Pancreas (tissue), 10 donors: ENCODE results near the gene CRB3. TPM values are rescaled to one million over a fixed set of nuclear protein-coding genes. Genes with fewer than 3 reads are reported as not detected.

Experiments
- ATAC-seq, 4 donors: fragments of 200-7000 bp; cut with Tn5 transposase; one replicate each; pipeline versions ENCODE4 v1.8.0 to v1.9.1; 2020; ENCODE audit warnings: mild to moderate bottlenecking in 4 of 4, moderate library complexity in 4 of 4
- DNase-seq, 6 donors: peaks; one replicate each; pipeline ENCODE4 v3.0.0-alpha.2; 2020
- FAIRE-seq: peaks from 2 replicates; lab custom pipeline; 2012; peaks lifted over from hg19 to GRCh38; lab: Jason Lieb, UNC
- H3K27ac ChIP-seq, 4 donors: fragments of 200-600 bp; sonication (generic); 1 replicate in 3 of 4; 2 replicates in 1 of 4; pipeline versions ENCODE4 v1.5.0 to v1.8.0; 2020
- H3K27me3 ChIP-seq, 4 donors: fragments of 200-600 bp; one replicate each; pipeline ENCODE4 v1.8.0; 2021
- H3K36me3 ChIP-seq, 3 donors: fragments of 200-600 bp; sonication (generic) in 1 of 3; one replicate each; pipeline versions ENCODE4 v1.5.0 to v1.8.0; 2020 to 2021
- H3K4me1 ChIP-seq, 3 donors: fragments of 200-600 bp; one replicate each; pipeline ENCODE4 v1.8.0; 2021
- H3K4me3 ChIP-seq, 4 donors: fragments of 200-600 bp; sonication (generic) in 2 of 4; one replicate each; pipeline versions ENCODE4 v1.5.0 to v1.8.0; 2020 to 2021
- H3K9me3 ChIP-seq, 4 donors: fragments of 200-600 bp; one replicate each; pipeline ENCODE4 v1.8.0; 2021
- CTCF ChIP-seq, 4 donors: fragments of 200-600 bp; sonication (generic) in 3 of 4; IDR thresholded peaks; one replicate each; pipeline versions ENCODE4 v1.5.0 to v1.8.0; 2021; ENCODE audit warnings: antibody characterized with exemption in 4 of 4
- WGBS, 2 donors: extraction: QIAGEN DNeasy Blood & Tissue Kit; methylation state at CpG; one replicate each; pipeline ENCODE4 v1.1.7; 2013; 5-methylcytosine and 5-hydroxymethylcytosine counted together
- intact Hi-C, 3 donors: fragments of 100-400 bp; cut with DNase I; formaldehyde crosslinking; loops; one replicate each; pipeline versions ENCODE4 v1.11.1 to v1.14.2; 2022
- polyA plus RNA-seq, 2 donors: library from polyadenylated mRNA; stranded (reverse); fragments of 200-250 nt; gene quantifications; one replicate each; pipeline ENCODE4 v1.2.3, GENCODE V29; 2013
- total RNA-seq, 6 donors: library from RNA; stranded (reverse); fragmentation: NEBNext Ultra II Directional in 4 of 6; extraction: Animal tissue kit (Norgen Biotek cat#: 25700) in 4 of 6; gene quantifications; one replicate each; pipeline versions ENCODE4 v1.2.1 to v1.2.4, GENCODE V29; 2021 to 2023
- donor health status: healthy with polysubstance abuse.
- donor health status: DM: no; HTN: no; CAD: no; lungs with moderate emphysema.
- donor health status: DM: no; HTN: no; CAD: no.
- donor health status: control.
- donor health status: control.
- donor health status: Bipolar disorder and iron deficiency.
- donor health status: DM: yes; HTN: yes; CAD: no.
- donor health status: DM: no; HTN: no; CAD: no.
- donor health status: DM: no; HTN: no; CAD: no.
- donor health status: DM: yes; HTN: yes; CAD: no.

The CRB3 gene
- total and polyA plus RNA-seq, 8 donors, result 22.0 to 37.7 (median 27.7) TPM

DNA sequence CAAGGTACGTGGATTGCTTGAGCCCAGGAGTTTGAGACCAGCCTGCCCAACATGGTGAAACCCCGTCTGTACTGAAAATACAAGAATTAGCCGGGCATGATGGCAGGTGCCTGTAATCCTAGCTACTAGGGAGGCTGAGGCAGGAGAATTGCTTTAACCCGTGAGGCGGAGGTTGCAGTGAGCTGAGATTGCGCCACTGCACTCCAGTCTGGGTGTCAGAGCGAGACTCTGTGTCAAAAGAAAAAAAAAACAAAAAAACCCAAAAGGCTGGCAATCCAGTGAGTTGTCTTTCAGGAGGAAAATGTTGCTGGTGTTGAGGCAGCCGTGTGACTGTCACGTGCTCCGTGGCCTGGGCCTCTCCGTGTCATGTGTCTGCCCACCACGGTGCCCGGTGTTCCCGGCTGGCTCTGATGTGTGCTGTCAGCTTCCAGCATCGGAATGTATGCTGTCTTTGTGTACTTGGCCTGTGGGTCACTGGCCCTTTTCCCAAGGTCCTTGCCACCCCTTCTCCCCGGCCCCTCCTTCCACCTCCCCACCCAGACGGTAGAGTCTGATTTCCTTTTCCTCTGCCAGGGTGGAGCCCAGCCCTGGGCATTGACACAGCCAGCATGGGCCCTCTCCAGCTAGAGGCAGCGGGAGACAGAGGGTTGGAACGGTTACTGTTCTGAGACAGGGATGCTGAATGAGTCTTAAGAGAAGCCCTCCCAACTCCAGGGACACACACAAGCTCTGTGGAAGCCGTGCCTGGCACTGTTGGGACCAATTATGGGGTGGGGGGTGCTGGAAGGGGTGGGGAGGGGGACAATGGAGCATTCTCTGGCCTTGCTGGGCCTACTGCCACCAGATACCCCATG lies 45.3 kb downstream of the CRB3 start:
- Histone ChIP-seq H3K4me3 (no peak overlapping the region), H3K27ac (peak overlapping the region; percentile 57 to 82 (median 72)), H3K4me1 (peaks cover 0 to 10% (median 0%) of the 10 kb centered on the region in 3 donors), H3K36me3 (no peaks in the 10 kb centered on the region), H3K9me3 (no peaks in the 10 kb centered on the region), H3K27me3 (no peaks in the 10 kb centered on the region)
- peak; percentile 72 to 94 (median 86) for DNase-seq
- no peak for TF ChIP-seq CTCF (IDR thresholded peaks at IDR 0.05)
- intact Hi-C loops, result no loop called here
- no peak for FAIRE-seq
- 20 to 31% methylated on average over 20 of the region's 20 CpGs for WGBS, 2 donors
- ATAC-seq, result peak; percentile 85 to 93 (median 90)

DNA sequence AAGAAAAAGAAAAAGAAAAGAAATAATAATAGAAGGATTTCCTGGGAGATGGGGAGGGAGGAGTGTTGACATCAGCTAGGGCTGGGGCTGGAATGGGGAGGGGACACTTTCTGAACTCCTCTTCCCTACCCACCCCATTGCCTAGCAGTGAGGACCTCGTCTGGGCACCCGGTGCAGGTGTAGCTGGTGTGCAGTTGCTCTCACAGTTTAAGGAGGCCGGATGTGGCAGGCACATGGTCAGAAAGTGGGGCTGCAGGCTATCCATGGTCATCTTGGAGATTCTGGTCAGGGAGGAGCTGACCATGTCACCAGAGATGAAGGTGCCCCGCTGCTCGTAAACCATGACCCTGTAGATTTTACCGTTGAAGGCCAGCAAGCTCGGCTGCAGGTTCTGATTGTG lies 46.5 kb downstream of the CRB3 start:
- intact Hi-C loops, result loop anchor here in 1 of 3 donors (10.0 kb wide), 1 partner anchor 354 kb away; no protein-coding TSS in a partner anchor
- WGBS, 2 donors, result 79 to 84% methylated on average over 7 of the region's 7 CpGs
- Histone ChIP-seq H3K4me1 (peaks cover 0 to 10% (median 0%) of the 10 kb centered on the region in 3 donors), H3K36me3 (no peaks in the 10 kb centered on the region), H3K27me3 (no peaks in the 10 kb centered on the region), H3K4me3 (no peak overlapping the region), H3K27ac (no peak overlapping the region), H3K9me3 (no peaks in the 10 kb centered on the region)
- ATAC-seq (no peak), FAIRE-seq (no peak), DNase-seq (no peak)
- TF ChIP-seq CTCF (IDR thresholded peaks at IDR 0.05), result no peak

DNA sequence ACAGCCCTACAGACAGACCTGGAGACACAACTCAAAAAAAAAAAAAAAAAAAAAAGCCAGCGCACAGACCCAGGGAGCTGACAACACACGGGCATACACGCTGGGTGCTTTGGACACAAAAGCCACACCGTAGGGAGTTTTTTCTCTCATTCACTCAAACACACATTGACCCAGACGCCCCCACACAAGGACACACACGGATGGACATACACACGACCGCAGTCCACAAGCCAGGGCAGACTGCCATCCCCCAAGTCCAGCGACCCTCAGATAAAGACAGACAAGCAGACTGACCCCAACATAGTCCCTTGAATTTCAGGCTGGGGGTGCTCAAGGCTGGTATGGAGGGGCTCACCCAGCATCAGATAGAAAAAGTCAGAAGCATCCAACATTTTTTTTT lies 50.0 kb downstream of the CRB3 start:
- Histone ChIP-seq H3K9me3 (no peaks in the 10 kb centered on the region), H3K4me1 (peaks cover 0 to 3% (median 2%) of the 10 kb centered on the region in 3 donors), H3K4me3 (no peak overlapping the region), H3K36me3 (no peaks in the 10 kb centered on the region), H3K27me3 (no peaks in the 10 kb centered on the region), H3K27ac (no peak overlapping the region)
- ATAC-seq (no peak), DNase-seq (no peak), FAIRE-seq (no peak)
- intact Hi-C loops, result loop anchor here in 1 of 3 donors (10.0 kb wide), 1 partner anchor 351 kb away; no protein-coding TSS in a partner anchor
- no peak for TF ChIP-seq CTCF (IDR thresholded peaks at IDR 0.05)
- 71 to 86% methylated on average over 8 to 9 of the region's 9 CpGs for WGBS, 2 donors

DNA sequence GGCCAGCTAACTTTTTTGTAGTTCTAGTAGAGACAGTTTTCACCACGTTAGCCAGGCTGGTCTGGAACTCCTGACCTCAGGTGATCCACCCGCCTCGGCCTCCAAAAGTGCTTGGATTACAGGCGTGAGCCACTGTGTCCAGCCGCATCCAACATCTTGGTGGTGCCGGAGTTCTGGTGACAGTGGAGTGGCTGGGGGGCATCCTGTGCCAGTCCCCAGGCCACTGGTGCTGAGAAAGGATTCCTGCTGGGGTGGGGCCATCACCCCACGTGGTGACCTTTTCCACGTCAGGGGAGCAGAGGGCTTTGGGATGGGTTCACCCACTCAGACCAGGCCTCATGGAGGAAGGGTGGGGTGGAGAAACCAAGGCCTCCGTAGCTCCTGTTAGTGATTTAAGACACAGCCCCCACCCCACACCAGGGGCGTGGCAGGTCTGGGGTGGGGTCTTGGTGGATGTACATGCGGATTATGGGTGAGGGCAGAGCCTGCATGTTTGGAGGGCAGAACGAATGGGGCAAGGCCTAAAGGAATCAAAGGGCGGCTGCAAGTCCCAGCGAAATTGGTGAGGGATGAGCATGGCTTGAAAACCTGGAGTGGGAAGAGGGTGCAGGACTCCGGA lies 51.0 kb downstream of the CRB3 start:
- ATAC-seq, result no peak
- WGBS, 2 donors, result 87 to 89% methylated on average over 15 of the region's 15 CpGs

More for the DNA sequence above, 51.0 kb downstream of the CRB3 start:
- intact Hi-C loops, result loop anchor here in 1 of 3 donors (5.0 to 10.0 kb wide), 2 partner anchors 117 to 350 kb away; no protein-coding TSS in a partner anchor
- no peaks in the 10 kb centered on the region for H3K36me3 ChIP-seq
- no peak for FAIRE-seq
- H3K27ac ChIP-seq, result no peak overlapping the region
- H3K4me1 ChIP-seq, result peaks cover 0 to 9% (median 0%) of the 10 kb centered on the region in 3 donors
- H3K9me3 ChIP-seq, result no peaks in the 10 kb centered on the region
- H3K4me3 ChIP-seq, result no peak overlapping the region
- no peak for TF ChIP-seq CTCF (IDR thresholded peaks at IDR 0.05)
- H3K27me3 ChIP-seq, result no peaks in the 10 kb centered on the region
- DNase-seq, result peak in 1 of 6 donors; percentile 56
